ENCODE results near the gene CHST10.

Gene CHST10

GRCh38 chr2:100409975-100410647, 7.4 kb downstream of the CHST10 start:
- TF ChIP-seq, protein P1, sequence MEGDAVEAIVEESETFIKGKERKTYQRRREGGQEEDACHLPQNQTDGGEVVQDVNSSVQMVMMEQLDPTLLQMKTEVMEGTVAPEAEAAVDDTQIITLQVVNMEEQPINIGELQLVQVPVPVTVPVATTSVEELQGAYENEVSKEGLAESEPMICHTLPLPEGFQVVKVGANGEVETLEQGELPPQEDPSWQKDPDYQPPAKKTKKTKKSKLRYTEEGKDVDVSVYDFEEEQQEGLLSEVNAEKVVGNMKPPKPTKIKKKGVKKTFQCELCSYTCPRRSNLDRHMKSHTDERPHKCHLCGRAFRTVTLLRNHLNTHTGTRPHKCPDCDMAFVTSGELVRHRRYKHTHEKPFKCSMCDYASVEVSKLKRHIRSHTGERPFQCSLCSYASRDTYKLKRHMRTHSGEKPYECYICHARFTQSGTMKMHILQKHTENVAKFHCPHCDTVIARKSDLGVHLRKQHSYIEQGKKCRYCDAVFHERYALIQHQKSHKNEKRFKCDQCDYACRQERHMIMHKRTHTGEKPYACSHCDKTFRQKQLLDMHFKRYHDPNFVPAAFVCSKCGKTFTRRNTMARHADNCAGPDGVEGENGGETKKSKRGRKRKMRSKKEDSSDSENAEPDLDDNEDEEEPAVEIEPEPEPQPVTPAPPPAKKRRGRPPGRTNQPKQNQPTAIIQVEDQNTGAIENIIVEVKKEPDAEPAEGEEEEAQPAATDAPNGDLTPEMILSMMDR (conservative IDR thresholded peaks at IDR 0.05; ENCODE audit: control insufficient read depth, insufficient read depth, low read depth, low read length), result no peak
- no peak for DNase-seq (ENCODE audit: low read depth)
- no peak overlapping the region for H3K4me3 ChIP-seq (ENCODE audit: control insufficient read depth, low read depth, low read length)

GRCh38 chr2:100409461-100409860, 8.0 kb downstream of the CHST10 start:
- no peak for DNase-seq (ENCODE audit: low read depth)
- H3K4me3 ChIP-seq (ENCODE audit: control insufficient read depth, low read depth, low read length), result no peak overlapping the region
- TF ChIP-seq, protein P1 (conservative IDR thresholded peaks at IDR 0.05; ENCODE audit: control insufficient read depth, insufficient read depth, low read depth, low read length), result no peak

GRCh38 chr2:100408941-100409340, 8.5 kb downstream of the CHST10 start:
- TF ChIP-seq, protein P1 (conservative IDR thresholded peaks at IDR 0.05; ENCODE audit: control insufficient read depth, insufficient read depth, low read depth, low read length), result no peak
- no peak for DNase-seq (ENCODE audit: low read depth)
- no peak overlapping the region for H3K4me3 ChIP-seq (ENCODE audit: control insufficient read depth, low read depth, low read length)

DNA sequence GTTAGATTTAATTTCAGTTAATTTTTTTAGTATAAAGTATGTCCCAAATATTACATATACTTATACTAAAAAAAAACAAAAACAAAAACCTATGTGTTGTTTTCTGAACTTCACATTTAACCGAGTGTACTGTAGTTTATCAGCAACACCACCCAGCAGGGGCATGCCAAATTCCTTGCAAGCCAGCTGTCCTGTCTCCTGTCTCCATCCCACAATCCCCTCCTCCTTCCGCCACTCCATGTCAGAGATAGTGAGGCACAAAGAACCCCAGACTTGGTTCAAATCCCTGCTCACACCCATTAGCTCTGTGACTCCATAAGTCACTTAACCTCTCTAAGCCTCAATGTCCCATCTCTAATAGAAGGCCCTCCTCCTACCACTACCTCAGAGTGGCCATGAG, 9.4 kb downstream of the CHST10 start:
- no peak for DNase-seq (ENCODE audit: low read depth)
- TF ChIP-seq, protein P1 (conservative IDR thresholded peaks at IDR 0.05; ENCODE audit: control insufficient read depth, insufficient read depth, low read depth, low read length), result no peak
- H3K4me3 ChIP-seq (ENCODE audit: control insufficient read depth, low read depth, low read length), result no peak overlapping the region

DNA sequence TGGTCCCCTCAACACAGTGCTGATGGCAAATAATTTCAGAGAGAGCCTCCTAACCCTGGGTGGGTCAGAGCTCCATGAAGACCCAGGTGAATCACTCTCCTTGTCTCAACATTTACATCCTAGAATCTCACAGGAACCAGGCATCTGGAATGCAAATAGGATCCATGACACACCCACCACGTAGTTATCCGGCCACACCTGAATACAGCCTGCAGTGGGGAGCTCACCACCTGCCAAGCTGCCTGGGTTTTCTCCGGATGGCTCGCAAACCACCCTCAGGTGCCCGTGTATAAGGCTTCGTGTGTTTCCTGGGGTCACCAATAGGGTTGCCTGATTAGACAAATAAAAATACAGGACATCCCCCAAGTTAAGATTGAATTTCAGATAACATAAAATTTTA, 9.9 kb downstream of the CHST10 start:
- no peak for DNase-seq (ENCODE audit: low read depth)
- TF ChIP-seq, protein P1 (conservative IDR thresholded peaks at IDR 0.05; ENCODE audit: control insufficient read depth, insufficient read depth, low read depth, low read length), result no peak
- H3K4me3 ChIP-seq (ENCODE audit: control insufficient read depth, low read depth, low read length), result no peak overlapping the region

- H3K4me3 ChIP-seq (ENCODE audit: control insufficient read depth, low read depth, low read length), result no peak overlapping the region
- TF ChIP-seq, protein P1 (conservative IDR thresholded peaks at IDR 0.05; ENCODE audit: control insufficient read depth, insufficient read depth, low read depth, low read length), result no peak
- DNase-seq (ENCODE audit: low read depth), result no peak
These were observed 10.4 kb downstream of the CHST10 start for GRCh38 chr2:100407073-100407472.

- no peak overlapping the region for H3K4me3 ChIP-seq (ENCODE audit: control insufficient read depth, low read depth, low read length)
- TF ChIP-seq, protein P1 (conservative IDR thresholded peaks at IDR 0.05; ENCODE audit: control insufficient read depth, insufficient read depth, low read depth, low read length), result no peak
- DNase-seq (ENCODE audit: low read depth), result no peak
These were observed 11.4 kb downstream of the CHST10 start for GRCh38 chr2:100406120-100406508.
